ENCODE results near the gene DTX1.

DTX1 gene

DNA sequence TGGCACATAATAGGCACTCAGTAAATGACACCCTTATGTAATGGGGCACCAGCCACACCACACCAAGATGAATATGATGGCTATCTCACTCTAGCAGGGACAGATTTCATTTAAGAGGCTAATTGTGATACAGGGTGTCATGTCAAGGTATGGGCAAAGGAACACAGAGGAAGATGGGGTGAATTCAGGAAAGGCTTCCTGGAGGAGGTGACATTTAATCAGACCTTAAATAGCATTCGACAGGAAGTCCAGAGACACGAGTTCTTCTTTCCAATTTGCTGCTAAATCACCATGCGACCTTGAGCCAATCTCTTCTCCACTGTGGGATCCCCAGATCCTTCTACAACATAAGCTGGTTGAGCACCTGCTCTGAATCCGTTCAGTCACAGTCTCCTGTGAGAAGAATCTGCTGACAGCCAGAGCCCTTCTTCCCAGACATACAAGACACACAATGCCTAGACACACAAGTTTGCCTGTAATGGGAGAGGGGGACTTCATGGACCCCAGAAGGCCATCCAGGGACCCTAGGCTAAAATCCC, 1.5 kb upstream of the DTX1 start:
- DNase-seq (ENCODE audit: low read depth in 1 of 2, low spot score in 1 of 2) = no peak

- DNase-seq (ENCODE audit: low read depth in 1 of 2, low spot score in 1 of 2) = no peak
Observed at GRCh38 chr12:113055594-113056380, 743 bp upstream of the DTX1 start.

GRCh38 chr12:113056381-113056630, 224 bp upstream of the DTX1 start:
- no peak for DNase-seq (ENCODE audit: low read depth in 1 of 2, low spot score in 1 of 2)

GRCh38 chr12:113057565-113058485, 1.3 kb downstream of the DTX1 start:
- no peak for DNase-seq (ENCODE audit: low read depth in 1 of 2, low spot score in 1 of 2)

GRCh38 chr12:113058553-113058952, 2.0 kb downstream of the DTX1 start:
- no peak for DNase-seq (ENCODE audit: low read depth in 1 of 2, low spot score in 1 of 2)

GRCh38 chr12:113059071-113059595, 2.6 kb downstream of the DTX1 start:
- no peak for DNase-seq (ENCODE audit: low read depth in 1 of 2, low spot score in 1 of 2)

GRCh38 chr12:113060336-113060960, 3.9 kb downstream of the DTX1 start:
- no peak for DNase-seq (ENCODE audit: low read depth in 1 of 2, low spot score in 1 of 2)

GRCh38 chr12:113061061-113061694, 4.6 kb downstream of the DTX1 start:
- no peak for DNase-seq (ENCODE audit: low read depth in 1 of 2, low spot score in 1 of 2)

DNA sequence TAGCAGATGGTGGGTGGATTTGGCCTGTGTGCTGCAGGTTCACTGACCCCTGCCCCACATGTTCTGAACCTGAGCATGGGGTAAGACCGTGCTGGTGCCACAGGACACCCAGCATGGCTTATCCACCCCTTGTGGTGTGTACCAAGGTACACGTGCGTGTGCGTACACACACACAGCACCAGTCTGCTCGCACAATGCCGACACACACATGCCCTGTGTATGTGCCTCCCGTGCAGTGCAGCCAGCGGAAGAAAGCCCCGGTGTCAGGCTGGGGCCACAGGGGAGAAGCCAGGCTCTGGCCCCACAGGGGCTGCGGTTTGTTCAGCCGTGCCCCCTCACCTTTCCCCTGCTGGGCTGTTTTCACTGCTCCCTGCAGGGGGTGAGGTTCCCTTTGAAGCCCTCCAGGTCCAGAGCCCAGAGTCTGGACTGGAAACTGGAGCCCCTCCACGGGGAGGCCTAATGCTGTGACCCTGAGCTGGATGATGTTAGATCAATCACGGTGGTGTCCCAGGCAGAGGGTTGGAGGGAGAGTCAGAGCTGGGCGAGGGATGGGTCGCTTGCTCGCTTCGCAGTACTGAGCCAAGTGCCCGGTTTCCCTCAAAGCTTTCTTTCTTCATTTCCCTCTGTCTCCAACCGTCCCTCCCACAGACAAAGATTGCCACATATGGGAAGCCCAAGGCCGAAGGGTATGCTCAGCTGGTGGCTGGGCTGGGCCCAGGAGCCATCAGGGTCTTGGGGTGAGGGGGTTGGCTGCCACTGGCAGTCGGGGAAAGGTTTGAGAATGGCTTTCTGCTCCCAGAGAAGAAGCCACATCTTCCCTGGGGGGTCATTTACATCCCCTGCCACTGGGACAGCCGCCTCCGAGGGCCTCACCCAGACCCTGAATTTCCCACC, 6.2 kb downstream of the DTX1 start:
- DNase-seq (ENCODE audit: low read depth in 1 of 2, low spot score in 1 of 2) = no peak

DNA sequence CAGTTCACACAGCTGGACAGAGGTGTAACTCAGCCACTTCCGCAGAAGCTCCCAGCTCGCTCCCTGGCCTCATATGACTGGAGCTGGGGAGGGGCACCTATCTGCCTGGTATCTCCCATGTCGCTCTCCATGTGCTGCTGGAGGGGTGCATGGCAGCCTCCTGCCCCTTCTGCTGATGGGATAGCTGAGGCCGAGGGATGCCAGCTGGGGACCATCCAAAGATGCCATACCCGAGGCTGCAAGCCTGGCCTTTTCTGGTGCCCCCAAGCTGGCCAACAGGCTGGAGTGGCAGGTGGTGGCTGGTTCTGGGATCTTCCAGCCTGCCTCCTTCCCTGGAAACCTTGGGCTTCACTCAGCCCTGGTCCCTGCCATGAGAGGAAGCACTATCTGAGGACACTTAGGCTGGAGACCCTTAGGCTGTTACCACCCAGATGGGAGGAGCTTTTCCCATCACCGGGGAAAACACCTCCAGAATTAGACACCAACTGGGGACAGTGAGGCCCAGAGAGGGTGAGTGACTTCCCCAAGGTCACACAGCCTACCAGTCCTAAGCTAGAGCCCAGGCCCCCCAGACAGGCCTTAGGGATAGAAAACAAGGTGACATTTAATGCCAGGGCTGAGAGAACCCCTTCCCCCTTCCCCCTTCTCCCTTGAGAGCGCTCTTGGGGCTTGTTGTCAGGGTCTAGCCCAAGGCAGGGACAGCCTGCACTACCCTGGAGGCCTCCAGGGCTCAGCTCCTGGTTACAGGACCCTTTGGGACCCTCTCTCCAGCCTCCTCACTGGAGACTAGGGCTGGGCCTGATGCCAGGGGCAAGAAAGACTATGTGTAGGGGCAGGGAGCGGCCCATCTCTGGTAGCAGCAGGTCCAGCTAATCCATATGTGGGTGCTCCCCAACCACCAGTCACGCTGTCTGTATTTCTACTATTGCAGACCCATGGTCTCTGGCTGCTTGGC, 7.1 kb downstream of the DTX1 start:
- DNase-seq (ENCODE audit: low read depth in 1 of 2, low spot score in 1 of 2) = no peak

DNA sequence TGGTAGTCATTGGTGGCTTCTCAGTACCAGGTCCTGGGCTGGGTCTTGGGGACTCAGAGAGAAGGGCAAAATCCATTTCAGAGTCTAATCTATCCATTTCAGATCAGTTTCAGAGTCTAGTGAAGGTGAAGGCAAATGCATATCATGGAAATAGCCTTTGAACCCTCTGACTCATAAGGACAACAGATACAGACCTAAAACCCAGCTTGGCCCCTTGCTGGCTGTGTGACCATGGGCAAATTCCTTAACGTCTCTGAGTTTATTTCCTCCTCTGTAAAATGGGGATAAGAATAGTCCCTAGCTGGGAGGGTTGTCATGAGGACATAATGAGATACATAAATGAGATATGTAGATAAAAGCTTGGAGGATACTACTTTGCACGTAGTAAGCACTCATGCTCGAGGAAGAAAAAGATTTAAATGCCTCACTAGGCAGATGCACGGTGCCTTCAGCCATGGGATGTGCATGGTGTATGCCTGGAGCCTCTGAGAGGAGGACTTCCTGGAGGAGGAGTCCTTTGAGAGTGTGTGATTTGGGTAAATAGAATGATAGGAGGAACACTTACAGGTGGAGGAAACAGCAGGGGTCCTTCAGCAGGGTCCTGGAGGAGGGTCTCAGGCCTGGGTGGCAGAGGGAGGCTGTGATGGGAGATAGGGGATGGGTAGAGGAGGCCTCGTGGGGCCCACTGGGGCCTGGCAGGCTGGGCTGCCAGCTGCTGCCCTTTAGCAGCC, 8.0 kb downstream of the DTX1 start:
- no peak for DNase-seq (ENCODE audit: low read depth in 1 of 2, low spot score in 1 of 2)

- DNase-seq (ENCODE audit: low read depth in 1 of 2, low spot score in 1 of 2) = no peak
Observed at GRCh38 chr12:113065126-113066007, 8.8 kb downstream of the DTX1 start.

DNA sequence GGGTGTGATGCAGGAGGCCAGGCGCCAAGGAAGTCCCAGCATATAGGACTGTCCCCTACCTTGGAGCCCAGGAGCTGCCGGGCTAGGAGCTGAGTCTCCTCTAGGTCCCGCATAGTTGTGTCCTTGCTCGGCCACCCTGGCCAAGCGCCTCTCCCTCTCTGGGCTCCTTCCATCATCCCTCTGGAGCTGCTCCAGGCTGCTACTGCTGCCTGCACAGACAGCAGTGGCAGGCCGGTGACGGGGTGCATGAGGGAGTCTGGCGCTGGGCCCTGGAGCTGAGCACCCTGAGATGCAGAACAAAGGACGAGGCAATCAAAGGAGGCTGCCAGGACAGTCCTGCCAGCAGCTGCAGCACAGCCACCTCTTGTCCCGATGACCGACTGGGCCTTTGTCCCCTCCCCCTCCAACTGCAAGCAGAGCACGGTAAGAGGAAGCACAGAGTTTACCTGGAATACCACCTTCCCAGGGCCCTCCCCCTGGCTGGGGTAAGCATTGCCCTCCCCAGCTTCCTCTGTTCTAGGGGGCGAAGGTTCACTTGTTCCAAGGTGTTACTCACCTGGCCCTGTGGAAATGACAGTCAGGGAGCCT, 10.4 kb downstream of the DTX1 start:
- no peak for DNase-seq (ENCODE audit: low read depth in 1 of 2, low spot score in 1 of 2)

- no peak for DNase-seq (ENCODE audit: low read depth in 1 of 2, low spot score in 1 of 2)
Observed at GRCh38 chr12:113067987-113068935, 11.7 kb downstream of the DTX1 start.

GRCh38 chr12:113069149-113069548, 12.6 kb downstream of the DTX1 start:
- no peak for DNase-seq (ENCODE audit: low read depth in 1 of 2, low spot score in 1 of 2)

GRCh38 chr12:113069751-113070116, 13.2 kb downstream of the DTX1 start:
- DNase-seq (ENCODE audit: low read depth in 1 of 2, low spot score in 1 of 2) = no peak

All from activated T-helper 1 cell treated with anti-CD3 and anti-CD28 coated beads, Interleukin-2, amount 50 U/mL, for 16 hours (primary cell).